GM19328 (cell line): ENCODE data around the gene TMEM235.

Experiments used
- ATAC-seq: cut with Tn5 transposase; IDR thresholded peaks from one replicate; pipeline ENCODE4 v1.9.1; 2021; ENCODE audit warnings: mild to moderate bottlenecking, moderate library complexity; ENCODE audit not compliant: unreplicated experiment

The TMEM235 gene

DNA sequence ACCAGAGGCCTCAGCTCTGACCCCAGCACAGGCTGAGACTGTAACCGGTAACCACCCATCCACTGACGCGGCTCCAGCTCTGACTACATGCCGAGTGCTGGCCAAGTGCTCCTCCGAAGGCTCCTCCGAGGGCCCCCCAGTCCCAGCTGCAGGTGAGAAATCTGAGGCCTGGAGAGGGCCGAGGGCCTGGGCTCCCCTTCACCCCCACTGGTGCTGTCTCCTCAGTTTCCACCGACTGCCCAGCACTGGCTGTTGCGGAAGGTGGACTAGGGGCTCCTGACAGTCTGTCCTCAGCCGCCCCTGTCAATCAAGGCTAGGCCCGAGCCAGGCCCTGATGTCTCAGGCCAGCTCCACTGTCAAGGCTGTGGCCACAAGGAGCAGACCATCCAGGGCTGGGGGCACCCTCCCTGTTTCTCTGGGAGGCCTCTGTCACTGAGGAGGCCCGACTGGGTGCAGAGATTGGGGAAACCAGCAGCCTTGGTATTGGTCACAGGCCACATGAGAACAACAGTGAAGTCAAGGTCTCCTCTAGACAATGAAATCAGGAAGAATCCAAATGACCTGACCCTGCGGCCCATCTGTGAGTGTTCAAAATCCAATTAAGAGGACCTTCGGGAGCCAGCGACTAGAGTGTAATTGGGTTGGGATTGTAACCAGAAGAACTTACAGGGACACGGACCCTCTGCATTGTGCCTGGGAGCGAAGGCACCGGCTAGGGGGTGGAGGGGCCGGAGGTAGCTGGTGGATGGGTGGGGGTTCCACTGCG is 5.1 kb downstream of the TMEM235 start:
- no peak for ATAC-seq

DNA sequence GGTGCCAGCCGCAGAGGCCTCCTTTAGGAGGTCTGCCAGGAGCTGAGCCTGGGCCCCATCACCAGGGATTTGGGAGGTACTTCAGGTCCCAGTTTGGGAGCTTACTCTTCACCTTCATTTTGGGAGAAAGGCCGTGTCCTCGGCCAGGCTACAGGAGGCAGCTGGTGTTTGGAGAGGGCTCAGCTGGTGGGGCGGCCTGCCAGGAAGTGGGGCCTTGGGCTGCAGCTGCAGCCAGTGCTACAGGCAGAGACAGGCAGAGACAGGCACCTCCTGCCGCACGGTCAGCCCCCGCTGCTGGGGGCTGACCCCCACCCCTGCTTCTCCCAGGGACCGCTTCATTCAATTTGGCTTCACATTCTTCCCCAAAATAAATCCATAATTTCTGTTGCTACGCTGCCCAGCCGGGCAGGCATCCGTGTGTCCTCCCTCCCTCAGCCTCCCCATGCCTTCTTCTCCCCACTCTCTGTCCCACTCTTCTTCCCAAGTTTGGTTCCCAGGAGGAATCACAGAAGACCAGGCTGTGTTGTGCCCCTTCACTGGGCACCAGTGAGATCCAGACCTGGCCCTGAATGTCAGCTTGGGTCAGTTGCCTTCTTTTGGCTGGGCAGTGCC is 6.1 kb downstream of the TMEM235 start:
- no peak for ATAC-seq

DNA sequence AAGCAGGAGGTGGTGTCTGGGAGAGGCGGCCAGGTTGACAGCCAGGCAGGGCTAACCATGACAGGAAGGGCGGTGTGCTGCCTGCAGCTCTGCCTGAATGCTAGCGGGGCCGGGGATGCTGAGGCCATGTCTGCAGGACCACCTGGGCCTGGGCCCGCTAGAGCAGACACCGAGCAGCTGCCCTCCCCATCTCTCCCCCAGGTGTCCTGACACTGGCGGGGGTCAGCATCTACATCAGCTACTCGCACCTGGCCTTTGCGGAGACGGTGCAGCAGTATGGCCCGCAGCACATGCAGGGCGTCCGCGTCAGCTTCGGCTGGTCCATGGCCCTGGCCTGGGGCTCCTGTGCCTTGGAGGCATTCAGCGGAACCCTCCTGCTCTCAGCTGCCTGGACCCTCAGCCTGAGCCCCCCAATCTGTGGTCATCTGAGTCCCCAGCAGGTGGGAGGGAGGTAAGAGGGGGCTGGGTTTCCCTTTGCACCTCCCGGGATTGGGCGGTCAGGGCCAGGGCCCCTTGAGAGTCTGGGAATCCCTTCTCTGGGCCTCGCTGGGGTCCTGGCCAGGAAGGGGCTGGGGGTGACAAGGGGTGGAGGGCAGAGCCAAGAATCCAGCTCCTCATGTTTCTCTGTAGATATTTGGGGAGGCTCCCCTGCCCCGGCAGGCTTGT is 7.5 kb downstream of the TMEM235 start:
- no peak for ATAC-seq

DNA sequence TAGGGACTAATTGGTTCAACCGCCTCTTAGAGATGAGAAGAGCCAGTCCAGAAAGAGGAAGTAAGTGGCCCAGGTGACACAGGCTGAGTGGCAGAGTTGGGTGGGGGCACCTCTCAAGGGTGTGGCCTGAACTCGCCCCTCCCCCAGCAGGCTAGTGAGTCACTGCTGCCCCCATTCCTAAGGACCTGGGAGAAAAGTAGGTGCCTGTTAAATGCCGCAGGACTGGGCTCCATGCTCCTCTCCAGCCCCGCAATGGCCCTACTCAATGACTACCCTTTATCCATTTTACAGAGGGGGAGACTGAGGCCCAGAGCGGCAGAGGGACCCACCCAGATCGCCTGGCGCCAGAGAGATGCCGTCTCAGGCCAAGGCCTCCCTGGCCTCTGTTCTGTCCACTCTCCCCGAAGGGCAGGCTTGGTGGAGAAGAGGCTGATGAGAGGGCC is 8.1 kb downstream of the TMEM235 start:
- no peak for ATAC-seq

DNA sequence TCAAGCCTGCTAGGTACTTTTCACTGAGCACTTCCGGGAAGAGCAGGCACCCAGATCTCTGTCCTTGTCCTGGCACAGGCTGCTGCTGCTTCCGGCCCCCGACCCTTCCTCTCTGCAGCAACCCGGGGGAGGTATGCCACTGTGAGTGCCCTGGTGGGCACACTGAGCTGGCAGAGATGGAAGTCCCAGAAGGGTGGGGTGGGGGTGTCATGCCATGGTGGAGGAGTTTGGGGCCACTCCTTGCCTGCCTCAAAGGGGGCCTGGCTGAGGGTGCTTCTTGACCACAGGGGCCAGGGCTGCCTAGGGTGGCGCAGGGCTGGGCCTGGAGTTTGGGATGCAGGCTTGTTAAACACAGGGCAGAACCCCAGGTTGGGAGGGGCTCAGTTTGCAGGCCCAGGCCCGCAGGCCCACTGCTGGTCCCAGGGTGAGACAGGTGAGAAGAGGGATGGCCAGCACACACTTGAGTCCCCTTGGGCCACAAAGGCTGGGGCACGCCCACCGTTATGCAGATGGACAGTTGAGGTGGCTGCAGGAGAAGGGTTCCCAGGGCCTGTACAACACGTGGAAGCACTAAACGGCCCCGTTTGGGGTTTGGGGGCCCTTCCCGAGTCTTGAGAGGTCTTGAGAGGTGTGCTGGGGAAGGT is 8.7 kb downstream of the TMEM235 start:
- no peak for ATAC-seq

DNA sequence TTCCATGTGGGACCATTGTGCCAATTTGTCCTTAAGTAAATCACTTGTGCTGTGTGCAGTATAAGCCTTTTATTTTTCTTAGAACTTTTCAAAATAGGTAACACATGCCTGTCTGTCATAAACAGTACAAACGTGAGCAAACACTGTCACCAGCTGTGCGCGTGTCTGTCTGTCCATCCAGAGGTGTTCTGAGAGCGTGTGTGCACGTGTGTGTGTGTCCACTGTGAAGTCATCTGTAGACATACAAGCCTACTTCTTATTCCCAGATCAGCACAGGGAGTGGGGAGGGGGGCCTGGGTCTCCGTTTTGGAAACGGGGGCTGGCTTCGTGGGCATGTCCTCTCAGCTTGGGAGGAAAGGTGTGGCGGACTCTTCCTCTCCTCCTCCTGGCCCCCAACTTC is 9.4 kb downstream of the TMEM235 start:
- ATAC-seq: no peak

DNA sequence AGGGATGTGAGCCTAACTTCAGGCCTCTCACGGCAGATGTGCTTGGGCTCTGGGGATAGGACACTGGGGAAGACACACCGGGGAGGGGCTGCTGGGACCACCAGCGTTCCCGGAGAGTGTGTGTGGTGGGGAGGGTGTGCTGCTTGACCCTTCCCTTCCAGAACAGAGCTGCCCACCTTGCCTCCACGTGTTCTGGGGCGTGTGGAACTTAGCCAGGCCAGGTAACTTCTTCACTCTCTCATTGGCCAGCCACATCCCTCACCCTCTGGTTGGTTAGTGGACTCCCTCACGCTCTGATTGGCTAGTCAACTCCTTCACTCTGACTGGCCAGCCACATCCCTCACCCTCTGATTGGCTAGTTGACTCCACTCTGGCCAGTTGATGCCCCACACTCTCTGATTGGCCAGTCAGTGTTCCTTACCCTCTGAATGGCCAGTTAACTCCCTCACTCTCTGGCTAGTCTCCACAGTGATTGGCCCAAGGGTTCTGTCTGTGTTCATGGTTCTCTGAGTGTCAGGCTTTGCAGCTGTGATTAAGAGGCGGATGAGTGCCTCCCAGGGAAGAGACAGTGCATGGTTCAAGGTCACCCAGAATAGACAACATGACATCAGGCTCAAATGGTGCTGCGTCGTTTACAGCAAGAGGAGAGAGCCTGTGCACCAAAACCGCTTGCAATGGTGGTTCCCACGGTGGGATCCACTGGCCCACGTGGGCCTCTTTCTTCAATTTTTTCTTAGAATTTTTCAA is 10.0 kb downstream of the TMEM235 start:
- ATAC-seq: no peak

DNA sequence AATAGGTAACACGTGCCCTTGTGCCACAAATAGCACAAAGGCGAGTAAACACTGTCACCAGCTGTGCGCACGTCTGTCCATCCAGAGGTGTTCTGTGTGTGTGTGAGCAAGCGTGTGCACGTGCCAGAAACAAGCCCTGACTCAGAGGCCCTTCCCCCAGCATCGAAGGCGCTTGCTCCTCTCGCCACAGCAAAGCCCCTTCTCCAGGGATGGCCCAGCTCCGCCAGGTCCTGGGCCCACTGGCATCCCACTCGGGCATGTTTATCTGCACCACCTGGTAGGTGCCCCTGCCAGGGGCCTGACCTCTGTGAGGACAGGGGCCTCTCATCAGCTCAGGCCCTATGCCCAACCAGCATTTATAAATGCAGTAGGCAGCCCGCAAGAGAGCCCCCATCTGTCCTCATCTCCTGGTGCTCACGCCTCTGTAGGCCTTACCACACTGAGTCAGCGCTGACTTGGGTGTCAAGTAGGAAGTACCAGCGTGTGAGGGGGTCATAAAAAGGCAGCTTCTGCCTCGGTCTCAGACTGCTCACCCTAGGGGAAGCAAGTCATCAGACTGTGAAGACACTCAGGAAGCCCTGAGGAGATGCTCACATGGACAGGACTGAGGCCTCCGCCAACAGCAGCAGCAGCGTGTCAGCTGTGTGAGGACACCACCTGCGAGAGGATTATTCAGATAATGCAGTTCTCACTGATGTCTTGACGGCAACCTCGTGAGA is 10.8 kb downstream of the TMEM235 start:
- no peak for ATAC-seq

DNA sequence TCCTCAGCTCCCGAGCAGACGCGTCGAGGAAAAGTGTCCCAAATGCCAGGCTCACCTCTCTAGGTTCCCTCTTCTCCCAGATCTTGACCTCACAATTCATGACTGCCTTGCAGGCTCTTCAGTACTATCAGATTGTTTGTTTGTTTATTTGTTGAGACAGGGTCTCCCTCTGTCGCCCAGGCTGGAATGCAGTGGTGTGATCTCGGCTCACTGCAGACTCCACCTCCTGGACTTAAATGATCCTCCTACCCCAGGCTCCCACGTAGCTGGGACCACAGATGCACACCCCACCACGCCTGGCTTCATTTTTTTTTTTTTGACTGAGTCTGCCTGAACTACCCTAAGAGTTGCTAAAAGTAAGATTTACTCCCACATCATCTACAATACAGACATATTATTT is 15.9 kb downstream of the TMEM235 start:
- no peak for ATAC-seq

DNA sequence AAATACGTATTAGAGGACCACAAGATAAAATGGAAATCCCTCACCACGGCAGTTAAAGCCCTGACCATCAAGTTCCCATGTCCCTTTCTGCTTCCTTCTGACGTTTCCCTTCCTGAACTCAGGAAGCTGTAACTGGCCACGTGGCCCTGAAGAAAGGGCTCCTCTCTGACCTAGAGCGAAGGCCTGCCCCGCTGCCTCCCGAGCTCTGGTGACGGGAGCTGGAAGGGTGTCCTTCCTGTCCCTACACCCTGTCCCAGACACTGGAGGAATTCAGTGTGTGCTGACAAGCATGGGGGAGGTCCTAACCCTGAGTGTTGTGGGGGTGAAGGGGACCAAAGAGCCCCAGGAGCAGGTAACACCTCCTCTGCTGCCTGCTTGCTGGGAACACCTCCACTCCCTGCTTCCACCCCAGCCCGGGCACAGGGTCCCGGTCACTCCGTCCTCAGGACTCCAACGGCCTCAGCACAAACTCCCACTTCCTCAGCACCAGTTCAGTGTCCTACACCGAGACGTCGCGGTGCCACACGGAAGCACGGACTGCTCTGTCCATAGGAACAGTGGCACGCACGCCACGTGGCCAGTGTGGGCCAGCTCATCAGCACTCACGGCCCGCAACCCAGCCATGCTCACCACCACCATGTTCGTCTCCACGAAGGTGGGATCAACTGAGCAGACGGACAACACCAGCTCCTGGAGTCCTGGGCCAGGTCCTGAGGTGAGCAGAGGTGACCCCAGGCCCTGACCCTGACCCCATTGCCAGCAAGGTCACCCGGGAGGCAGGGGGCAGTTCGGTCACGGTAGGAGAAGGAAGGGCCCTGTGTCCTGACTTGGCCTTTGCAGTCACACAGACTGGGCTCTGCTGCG is 16.9 kb downstream of the TMEM235 start:
- ATAC-seq: no peak

DNA sequence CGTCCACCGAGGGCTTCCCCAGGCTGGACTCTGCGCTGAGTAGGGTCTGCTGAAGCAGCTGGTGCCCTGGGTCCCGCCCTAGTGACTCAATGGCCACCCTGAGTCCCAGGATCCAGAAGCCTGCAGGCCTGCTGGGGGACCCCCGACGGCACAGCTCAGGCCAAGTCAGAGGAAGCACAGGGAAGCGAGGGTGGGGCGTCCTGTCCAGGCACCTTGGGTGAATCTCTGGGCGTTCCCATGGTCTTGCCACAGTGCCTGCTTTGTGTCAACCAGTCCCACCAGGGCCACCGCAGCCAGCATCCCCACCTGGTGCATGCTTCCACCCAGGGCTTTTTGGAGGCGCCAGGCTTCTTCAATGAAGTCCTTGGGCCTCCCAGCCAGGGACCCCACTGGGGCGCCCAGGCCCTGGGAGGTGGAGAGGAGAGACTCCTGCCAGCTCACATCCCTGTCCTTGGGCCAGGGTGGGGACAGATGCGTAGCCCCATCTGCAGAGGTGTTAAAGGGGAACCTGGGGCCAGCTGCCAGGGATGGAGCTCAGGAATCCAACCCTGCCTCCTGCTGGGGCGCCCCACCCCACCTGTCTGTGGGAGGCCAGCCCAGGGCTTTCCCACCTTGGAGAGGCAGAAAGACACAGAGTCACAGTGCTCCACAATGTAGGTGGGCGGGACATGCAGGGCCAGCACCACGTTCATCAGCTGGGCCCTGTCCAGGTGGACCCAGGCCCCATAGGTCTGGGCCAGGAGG is 17.8 kb downstream of the TMEM235 start:
- no peak for ATAC-seq

DNA sequence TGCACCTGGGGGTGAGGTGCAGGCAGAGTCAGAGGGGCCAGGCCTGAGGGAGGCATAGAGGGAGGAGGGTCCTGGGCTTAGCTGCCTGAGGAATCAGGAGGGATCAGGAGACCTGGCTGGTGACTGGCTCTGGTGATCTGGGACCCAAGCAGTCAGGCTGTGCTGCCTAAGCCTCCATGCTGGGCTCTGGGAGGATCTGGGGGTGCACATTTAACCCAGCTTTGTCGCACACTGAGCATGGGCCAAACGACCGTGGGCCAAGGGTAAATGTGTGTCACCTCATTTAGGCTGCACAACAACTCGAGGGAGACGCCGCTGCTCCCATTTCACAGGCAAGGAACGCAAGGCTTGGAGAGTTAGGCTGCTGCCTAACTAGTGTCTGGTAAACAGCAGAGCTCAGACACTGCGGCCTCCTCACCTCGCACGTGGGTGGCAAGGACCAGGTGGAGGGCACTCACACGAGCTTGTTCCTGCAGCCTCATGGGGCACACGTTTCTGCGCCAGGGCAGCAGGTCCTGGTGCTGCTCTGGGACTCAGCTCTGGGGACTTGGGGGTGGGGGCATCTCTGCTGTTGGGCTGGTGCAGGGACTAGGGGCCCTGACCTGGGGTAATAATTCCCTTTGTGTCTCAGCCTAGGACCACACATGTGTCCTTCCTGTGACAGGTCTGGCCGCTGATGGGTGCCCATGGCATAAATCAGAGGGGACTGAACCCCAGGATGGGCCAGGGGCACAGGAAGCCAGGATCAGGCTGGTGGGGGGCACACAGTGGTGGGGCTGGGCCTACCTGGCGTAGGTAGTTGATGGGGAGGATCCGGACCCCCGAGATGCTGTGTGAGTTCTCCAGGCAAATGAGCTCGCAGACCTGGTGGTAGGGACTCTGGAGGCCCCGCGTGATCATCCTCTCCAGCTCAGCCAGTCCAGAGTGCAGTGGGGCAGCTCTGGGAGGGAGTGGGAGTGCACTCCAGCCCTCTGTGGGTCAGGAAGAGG is 18.7 kb downstream of the TMEM235 start:
- ATAC-seq: no peak

DNA sequence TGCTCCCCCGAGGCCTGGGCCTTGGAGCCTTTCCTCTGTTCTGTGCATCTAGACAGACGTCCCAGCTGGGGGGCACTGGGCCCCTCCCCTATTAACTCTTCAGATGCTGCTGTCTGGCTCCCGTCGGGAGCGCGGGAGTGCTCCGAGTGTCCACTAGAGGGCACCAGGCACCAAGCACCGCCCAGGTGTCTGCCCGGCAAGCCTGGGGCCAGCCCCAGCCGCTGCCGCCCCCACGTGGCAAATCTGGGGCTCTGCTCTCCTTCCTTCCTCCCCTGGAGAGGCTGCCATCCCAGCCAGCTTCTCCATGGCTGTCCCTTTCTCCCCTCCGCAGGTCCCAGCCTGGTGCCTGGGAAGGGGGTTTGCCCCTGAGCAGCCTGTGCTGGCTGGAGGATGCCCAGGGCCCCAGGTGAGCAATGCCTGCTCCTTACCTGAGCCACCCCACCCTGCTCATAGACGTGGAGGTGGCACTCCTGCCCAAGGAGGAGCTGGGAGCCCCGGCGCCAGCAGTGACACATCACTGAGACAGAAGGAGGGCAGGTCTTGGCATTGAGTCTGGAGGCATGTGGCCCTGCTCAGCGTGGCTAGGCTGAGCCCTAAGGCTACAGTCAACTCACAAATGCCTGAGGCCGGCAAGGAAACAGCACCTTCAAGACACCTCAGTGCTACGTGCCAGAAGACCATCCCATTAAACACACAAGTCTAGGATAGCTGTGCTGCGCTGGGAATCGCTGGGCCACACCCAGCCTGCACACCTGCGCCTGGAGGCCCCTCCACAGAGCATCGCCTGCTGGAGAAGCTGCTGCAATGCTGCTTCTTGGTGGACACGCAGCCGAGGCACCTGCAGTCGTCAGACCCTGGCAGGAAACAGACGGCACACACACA is 19.7 kb downstream of the TMEM235 start:
- no peak for ATAC-seq

DNA sequence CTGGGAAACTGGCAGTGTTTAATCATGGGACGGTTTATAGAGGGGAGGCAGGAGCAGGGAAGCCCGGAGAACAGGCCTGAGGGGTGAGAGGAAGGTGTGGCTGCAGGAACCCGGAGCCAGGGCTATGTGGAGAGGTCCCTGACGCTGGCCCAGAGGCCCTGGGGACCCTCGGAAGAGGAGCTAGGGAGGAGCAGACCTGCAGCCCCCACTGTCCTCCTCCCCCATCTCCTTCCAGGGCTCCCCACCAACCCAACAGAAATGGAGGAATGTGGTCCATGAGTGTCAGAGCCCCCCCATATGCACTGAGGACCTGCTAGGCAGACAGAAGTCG is 20.3 kb downstream of the TMEM235 start:
- ATAC-seq: no peak

DNA sequence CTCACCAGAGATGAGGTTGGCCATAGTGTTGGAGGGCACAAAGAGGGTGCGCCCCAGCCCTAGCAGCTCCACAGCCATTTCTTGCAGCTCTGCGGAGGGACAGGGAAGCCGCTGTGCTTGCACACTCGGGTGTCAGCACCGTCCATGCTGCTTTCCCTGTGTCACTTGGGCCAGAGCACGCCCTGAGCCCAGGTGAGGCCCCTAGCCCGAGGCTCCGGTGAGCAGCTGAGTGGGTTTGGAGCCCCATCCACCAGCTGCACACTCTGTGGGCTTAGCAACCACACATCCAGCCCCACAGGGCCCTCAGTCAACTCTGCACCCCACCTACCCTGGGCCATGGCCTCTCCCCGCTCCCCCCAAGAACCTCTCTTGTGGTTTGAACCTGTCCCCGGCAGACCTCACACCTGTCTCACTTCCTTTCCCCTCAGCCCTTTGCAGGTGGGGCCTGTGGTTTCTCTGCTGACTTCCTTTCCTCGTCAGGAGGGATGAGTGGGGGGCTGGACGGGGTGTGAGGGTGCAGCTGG is 20.7 kb downstream of the TMEM235 start:
- no peak for ATAC-seq
